GM18517 (cell line): ENCODE measurements around the gene ETS1.

Source experiments
- ATAC-seq: cut with Tn5 transposase; IDR thresholded peaks from one replicate; pipeline ENCODE4 v1.9.1; 2021; ENCODE audit warnings: mild to moderate bottlenecking, moderate library complexity; ENCODE audit not compliant: unreplicated experiment

The ETS1 gene

DNA sequence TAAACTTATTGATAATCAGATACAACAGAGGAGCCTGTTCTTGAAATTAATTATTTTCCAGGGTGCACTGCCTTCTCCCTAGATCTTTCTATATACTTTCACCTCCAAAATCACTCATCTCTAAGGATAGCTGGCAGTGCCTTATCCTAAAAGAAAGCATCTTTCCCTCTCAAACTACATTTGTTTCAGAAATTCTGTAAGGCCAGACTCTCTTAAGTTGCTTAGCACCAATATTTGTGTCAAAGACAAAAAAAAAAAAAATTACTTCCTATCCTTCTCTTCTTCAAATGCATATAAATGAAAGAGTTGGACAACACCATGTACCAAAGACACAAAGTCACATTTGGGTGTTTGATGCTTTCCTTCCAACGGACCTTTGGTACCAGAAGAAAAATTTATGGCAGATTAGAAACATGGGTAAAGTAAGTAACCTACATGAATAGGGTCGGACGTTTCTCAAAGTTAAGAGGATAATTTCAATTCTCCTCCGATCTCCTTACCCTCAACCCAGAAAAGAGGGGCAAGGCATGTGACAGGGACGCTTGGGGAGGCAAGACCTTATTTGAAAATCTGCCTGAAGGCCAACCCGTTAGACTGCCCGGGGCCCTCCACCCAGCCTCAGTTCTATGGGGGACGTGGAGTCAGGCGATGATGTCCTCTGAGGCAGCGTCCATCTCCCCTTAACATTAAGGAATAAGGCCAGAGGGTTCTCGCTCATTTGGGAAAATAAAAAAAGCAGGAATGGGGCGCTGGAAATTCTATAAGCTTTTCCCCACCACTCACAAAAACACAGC is 66.3 kb downstream of the ETS1 start:
- no peak for ATAC-seq

DNA sequence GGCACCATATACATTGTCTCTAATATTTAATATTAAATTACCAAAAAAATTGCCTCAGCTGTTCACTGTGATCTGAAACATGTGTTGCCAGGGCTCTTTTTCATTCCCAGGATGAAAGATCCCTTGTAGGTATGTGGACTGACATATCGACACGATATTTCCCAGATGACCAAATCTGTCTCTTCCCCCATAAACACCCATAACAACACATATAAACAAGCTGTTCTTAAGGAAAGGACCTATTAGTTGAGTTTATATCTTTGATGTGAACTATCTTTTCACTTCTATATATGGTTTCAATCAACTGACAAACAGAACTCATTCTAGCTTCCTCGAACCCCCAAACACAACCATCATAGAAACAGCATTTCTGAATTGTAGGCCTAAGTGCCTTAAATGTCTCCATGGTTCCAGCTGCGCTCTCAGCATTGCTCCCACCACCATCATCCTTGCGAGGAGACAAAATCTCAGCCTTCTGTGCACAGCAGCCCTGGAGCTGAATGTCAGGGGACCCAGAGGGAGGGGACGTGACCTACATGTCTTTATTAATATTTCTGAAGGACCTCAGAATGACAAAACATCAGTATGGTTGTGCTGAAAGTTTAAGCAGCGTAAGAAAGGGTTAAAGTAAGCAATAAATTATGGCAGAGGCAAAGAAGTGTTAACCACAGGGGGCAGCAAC is 67.0 kb downstream of the ETS1 start:
- no peak for ATAC-seq

DNA sequence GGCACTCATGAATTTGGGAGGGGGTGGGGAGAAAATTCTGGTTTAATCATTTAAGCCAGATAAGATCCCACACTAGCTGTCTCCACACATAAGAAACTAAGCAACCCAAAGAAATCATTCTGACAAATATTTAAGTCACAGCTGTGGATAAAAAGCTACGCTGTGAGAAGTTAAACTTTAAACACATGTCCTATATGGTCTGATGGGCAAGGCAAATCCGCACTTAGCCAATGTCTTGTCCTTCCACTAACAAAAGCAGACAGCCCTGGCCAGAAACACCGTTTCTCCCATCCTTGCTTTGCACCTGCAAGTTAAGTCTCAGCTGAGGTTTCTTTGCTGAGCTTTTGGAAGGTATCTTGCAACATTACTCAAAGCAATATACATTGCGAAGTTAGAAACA is 68.0 kb downstream of the ETS1 start:
- ATAC-seq, result no peak

DNA sequence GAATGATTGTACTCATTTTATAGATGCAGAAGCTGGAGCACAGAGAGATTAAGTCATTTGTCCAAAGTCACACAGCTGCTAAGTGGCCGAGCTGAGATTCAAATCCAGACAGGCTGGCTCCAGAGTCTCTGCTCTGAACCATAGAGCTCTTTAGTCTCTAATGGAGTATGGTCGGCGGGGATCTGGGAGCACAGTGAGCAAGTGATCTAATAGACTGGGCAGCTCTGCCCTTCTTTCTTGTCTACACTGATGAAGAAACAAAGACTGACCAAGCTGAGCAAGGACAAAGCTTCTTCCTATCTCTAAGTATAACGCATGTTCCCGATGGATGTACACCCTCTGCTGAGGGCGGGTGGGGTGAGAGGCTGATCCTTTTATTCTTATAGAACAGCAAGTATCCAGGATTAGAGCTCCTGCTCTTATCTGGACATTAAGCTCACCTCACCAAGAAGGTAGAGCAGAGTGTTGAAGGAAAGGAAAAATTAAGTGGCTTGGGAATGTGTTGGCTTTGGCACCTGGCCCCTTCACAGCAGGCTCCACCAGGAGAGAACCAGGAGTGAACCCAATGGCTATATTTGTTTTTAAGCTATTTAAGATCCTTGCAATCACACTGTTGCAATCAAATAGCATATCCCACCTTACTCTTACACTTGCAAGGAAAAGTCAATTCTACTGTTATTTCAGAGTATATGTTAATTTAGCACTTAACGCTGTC is 68.7 kb downstream of the ETS1 start:
- no peak for ATAC-seq

DNA sequence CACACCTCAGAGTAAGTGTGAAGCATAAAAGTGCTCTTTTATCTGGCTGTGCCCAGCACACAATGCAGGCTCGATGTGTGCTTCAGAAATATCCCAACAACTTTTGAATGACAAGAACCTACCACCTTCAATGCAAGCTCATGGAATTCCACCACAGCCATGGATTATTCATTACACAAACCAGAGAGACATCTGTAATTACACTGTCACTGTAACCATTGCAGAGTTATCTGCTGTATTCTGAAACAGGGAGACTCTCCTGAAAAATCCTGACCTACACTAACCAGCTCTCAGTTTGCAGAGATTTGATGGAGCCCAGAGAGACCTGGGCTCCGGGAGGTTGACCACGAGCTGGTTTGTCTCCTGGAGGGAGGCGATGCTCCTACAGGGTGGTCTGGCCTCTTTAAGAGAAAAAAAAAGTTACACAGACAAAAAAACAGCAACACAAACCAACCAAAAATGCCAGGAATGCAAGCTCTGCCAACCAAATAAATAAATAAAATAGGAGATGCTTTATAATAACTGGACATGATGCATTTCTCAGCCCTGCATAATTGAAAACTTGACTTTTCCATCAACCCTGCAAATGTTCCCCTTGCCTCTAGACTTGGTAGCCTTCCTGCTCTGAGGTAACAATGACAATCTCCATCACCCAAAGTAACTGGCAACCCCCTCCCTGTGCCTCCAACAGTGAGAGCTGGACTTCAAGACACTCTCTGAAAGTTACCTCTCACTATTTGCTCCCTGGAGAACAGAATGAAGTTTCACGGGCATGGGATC is 69.7 kb downstream of the ETS1 start:
- no peak for ATAC-seq

DNA sequence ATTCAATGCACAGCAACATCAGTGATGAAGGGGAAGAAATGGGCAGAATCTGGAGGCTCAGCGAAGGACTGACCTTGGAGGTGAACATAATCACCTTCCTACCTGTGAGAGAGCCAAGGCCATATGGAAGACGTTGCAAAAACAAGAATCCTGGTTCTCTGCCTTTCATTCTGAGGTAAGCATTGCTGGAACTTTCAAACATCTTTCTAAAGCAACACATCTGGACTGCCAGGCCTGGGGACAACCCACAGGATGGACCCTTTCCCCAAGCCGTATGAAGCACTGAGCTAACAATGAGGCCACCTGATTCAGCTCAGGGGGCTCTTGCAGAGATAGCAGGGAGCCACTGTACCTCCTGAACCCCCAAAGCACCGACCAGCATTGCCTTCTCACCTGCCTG is 70.5 kb downstream of the ETS1 start:
- no peak for ATAC-seq

DNA sequence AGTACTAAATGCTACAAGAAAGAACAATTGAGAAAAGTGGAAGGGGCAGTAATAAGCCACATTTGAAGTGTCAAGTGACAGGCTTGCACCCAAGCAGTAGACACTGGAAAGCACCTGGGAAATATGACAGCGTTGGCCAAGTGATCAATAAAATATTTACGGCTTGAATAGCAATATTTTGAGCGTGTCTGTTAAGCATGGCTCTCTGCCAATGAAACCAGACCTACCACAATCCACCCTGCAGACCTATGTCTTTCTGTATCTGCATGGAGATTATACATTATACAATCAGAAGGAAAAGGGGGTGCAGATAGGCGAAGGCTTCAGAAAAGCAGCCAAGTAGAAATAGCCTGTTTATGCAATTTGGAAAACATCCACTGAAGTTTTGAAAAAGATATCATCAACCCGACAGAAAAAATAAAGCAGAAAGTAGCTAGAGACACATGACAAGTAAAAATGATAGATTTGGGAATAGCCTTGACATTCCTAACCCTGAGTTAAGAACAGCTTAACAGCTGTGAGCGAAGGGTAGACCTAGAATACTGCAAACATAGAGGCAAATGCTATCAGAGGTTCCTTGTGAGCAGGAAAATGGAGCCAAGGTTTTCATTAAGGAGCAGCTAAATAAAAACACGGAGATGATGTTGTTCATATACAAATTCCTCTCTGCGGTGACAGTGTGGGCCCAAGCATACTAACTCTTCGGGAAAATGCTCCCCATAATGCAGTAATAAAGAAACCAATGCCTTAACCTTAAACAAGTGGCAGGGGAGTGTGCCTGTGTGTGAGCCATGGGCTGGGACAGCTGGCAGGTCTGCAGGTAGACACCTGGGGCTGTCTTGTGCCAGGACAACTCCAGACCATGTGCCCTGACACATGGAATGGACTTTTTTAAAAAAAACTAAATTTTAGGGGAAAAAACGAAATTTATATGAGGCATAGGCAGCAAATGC is 71.3 kb downstream of the ETS1 start:
- no peak for ATAC-seq

DNA sequence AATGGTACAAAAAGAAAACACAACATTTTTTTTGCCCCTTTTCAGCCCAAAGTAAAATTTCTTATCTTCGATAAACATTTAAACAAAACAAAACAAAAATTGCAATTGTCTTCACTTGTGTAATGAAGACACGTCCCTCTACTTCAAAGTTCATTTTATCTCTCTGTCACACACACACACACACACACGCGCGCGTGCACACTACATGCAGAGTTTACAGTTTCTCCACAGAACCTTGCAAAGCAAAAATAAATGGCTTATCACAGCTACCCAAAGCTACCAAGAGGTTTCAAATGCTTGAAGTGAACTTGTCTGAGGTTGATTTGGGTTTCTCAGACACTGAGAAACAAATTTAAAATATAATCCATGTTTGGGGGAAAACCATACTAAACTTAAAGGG is 72.3 kb downstream of the ETS1 start:
- ATAC-seq, result no peak

DNA sequence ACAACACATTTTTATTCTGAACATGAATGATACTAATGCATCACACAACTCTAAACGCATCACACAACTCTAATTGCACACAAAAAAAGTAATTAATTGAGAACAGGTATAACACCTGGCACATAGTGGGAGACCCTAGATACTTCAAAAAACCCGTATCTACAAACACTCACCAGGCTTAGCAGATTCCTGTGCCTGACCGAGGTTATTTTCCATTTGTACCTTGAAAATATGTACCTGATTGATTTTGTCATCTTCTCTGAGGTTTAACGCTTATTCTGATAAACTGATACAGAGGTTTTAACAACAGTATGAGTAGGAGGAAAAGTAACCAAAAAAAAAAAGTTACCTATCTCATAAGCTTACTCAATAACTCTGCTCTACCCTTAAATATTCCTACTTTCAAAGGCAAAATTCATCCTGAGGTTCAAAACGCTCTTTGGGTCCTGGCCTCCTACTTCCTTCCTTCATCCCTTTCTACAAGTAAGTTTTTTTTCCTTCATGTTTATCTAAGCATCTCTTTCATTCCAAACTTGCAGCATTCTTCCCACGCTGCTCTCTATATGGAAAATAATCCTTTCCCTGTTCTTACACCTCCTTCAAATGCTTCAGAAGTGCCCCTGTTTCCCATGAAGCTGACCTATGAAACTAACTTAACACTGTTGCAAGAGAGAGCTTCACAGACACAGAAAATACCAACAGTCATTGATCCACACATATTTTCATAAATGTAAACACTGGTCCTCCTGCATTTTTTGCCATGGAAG is 73.3 kb downstream of the ETS1 start:
- ATAC-seq, result no peak

DNA sequence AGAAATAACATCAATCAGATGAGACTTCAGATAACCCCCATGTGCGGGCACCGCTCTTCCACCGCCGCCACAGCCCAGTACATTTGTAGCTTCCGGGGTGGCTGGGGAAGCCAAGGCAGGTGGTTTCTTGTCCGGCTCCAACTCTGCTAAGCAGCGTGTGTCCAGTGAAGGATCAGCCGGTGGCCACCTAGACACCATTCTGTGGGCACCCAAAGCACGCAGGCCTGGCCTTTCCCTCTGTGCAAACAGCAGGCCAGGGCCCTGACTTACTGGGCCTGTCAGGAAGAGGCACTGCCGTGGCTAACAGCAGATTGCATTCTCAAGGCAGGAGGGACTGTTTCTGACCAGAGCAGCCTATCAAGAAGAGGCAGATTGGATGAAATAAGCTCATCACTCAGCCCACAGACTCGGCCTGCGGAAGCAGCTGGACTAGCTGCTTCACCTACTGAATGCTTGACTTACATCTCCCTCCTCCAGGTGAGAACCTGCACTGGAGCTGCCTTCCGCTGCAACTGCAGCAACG is 74.8 kb downstream of the ETS1 start:
- ATAC-seq, result no peak

DNA sequence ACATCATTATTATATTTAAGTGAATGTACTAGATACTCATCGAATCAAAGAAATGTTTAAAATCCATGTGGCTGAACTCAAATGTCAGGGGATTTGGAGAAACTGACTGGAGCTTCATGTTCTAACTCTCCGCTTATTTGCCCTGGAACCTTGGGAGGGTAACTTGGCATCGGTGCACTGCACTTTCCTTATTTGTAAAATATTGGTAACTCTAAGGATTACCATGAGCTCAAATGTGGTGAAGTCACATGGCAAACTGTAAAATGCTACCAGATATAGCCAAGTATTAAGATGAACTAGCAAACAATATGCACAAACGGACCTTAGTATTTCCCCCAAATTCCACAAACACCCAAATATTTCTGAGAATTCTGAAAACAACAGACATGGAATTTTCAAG is 75.6 kb downstream of the ETS1 start:
- ATAC-seq, result no peak

DNA sequence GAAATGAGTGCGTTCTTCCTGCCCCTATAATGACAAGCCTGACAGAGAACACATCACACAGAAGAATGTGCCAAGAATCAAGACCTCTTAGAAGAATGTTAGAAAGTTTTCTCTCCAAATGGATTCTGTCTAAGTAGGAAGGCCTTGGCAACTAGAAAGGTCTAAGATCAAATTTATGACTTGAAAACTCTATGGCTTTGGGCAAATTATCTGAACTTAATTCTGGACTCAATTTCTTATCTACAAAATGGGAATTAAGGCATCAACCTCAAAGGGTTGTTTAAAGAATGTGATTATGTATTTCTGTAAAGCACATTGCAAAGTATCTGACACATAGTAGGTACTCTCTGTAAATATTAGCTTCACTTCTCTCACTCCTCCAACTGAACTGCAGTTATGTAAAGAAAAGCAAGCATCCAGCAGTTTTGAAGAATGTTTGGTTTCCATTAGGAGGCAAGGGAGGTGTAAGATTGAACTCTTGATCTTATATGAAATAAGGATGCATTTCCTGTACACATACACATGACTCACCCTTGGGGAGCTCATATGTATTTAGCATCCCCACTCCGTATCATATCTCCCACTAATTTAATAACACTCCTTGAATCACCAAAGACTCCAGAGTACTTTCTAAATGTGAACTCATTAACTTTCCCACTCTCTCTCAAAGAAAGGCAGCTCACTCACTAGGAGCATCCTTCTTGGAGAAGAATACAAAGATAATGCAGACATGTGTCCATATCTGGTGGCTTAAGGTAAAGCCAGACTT is 77.6 kb downstream of the ETS1 start:
- ATAC-seq, result no peak

DNA sequence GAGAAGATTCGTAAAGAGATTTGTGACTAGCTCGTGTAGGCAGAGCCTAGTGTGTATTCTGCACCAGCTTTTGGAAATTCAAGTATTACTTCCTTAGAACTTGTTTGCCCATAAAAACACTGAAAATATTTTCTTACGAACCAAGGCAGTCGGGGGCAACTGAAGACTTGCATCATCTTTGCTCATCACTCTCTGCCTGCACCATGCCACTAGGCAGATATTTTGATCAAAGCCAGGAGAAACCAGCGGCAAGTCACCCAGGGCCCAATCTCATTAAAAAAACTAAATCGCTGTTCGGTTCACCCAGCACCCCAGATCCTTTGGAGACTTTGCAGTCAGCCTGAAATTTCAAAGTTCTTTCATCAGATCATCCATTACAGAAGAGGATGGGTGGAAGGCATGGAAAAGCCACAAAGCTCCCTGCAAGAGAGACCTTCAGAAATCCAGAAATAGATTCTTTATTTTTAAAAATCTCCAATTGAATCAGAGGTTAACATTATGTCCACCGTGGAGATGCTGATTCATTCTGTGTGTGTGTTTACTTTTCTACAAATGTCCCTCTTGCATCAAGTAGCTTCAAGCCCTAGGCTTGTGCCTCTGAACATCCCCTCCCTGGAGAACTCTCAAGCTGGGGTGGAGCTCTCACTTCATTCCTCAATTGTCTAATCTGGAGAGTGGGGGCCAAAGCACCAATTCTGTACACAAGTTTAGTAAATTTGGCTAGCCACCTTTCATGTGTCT is 78.4 kb downstream of the ETS1 start:
- ATAC-seq, result no peak

DNA sequence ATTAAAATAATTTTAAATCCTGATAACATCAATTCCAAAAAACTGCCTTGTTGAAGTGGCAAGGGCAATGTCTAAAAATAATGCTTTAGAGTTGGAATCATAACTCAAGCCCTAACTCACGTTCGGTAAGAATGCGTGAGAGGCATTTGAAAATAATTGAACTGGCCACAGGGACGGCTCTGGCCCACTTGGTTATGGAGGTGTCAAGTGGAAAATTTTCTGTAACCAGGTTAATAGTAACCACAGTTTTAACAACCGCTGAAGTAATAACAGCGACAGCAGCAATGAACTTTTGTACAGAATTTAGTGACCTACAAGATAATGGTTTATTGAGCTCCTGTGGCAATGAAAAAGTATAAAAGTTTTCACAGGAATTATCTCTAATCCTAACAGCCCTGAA is 79.4 kb downstream of the ETS1 start:
- ATAC-seq, result no peak

DNA sequence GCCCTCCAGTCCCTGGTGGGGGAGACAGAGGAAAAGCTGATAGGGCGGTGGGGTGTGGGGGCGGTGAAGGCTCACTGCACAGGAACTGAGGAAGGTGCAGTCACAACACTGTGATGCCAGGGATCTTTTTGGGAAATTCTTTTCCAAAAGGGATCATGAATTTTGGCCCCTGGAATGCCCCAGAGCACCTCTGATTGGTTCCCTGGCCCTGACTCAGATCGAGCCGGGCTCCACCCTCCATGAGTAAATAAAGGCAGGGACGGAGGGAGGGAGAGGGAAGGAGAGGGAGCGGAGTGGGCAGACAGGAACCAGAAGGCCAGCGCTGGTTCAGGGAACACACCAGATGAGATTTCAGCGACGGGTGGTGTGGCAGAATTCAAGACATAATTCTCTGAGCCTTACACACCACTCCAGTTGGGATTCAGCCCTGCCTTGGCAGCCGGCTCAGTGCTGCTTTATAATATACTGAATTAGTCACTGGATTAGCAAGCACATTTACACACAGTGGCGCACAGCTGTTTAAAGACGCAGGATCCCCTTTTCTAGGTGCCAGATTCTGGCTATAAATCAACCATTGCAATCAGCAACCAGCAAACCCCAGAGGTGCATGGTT is 80.3 kb downstream of the ETS1 start:
- no peak for ATAC-seq

DNA sequence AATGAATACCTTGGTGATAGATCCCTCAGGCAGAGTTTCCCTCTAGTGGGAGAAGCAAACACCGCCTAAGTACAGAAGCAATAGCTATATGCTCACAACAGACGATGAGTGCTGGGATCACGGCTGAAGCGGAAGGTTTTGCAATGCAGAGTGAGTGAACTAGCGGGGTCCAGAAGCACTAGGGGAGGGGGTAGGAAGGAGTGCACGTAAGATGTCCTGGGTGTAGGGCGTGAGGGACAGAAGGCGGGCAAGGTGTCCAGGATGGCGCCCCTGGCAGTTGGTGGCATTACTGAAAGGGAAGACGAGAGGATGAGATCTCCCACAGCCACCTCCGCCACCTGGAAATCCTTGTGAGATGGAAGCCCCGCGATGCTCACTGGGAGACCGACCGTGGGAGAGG is 81.0 kb downstream of the ETS1 start:
- ATAC-seq, result no peak

DNA sequence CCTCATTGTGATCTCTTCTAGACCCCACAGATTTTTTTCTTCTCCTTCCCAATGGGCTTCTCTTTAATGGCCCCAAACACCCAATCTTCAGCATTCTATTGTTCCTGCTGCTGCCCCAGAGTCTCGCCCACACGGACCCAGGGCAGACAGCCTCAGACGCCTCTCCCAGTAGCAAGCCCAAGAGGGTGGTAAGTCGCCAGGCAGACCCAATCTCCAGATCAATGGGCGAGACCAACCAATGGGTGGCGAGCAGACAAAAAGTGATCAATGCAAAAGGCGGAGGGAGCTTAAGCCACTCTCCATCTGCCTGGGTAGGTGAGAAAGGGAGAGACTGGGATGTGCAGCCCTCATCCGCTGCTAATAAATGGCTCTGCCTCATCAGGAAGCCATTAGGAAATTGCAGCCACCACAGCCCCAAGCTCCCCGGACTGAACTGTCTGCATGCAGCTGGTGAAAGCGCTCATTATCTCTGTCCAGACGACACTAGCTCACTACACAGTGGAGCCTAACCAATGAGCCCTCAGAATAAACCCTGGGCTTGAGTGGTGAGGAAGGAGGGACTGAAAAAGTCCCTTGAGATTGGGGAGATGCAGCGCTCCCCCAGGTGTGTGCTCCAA is 81.8 kb downstream of the ETS1 start:
- no peak for ATAC-seq
